Kidney tubule cell (primary cell): Measurements from ENCODE around the gene GRIFIN.
A peak's percentile ranks its signal among the peaks of the same experiment; 100 is the strongest.

Experiments
- DNase-seq: peaks from one replicate; pipeline ENCODE4 v3.0.0-alpha.2; 2018; ENCODE audit warnings: low spot score

Gene GRIFIN

GRCh38 chr7:2512713-2513112 lies 36.5 kb upstream of the GRIFIN start:
- DNase-seq, result no peak

- no peak for DNase-seq
These were observed 36.0 kb upstream of the GRIFIN start for GRCh38 chr7:2512179-2512661.

GRCh38 chr7:2511769-2512168 lies 35.6 kb upstream of the GRIFIN start:
- DNase-seq, result no peak

GRCh38 chr7:2510909-2511768 lies 34.9 kb upstream of the GRIFIN start:
- no peak for DNase-seq

GRCh38 chr7:2510130-2510776 lies 34.1 kb upstream of the GRIFIN start:
- no peak for DNase-seq

GRCh38 chr7:2509298-2509906 lies 33.2 kb upstream of the GRIFIN start:
- DNase-seq, result no peak

- peak; percentile 76 for DNase-seq
These were observed 32.4 kb upstream of the GRIFIN start for GRCh38 chr7:2508327-2509215.

GRCh38 chr7:2507917-2508306 lies 31.7 kb upstream of the GRIFIN start:
- no peak for DNase-seq

- no peak for DNase-seq
These were observed 31.2 kb upstream of the GRIFIN start for GRCh38 chr7:2507208-2507916.

GRCh38 chr7:2505401-2505800 lies 29.2 kb upstream of the GRIFIN start:
- DNase-seq, result no peak

GRCh38 chr7:2504889-2505375 lies 28.7 kb upstream of the GRIFIN start:
- no peak for DNase-seq

- DNase-seq, result no peak
These were observed 28.1 kb upstream of the GRIFIN start for GRCh38 chr7:2504128-2504888.

- DNase-seq, result no peak
These were observed 27.1 kb upstream of the GRIFIN start for GRCh38 chr7:2503056-2503941.

GRCh38 chr7:2502647-2502966 lies 26.4 kb upstream of the GRIFIN start:
- no peak for DNase-seq

- no peak for DNase-seq
These were observed 25.9 kb upstream of the GRIFIN start for GRCh38 chr7:2501947-2502646.

GRCh38 chr7:2500701-2501100 lies 24.5 kb upstream of the GRIFIN start:
- no peak for DNase-seq

- no peak for DNase-seq
These were observed 23.7 kb upstream of the GRIFIN start for GRCh38 chr7:2499719-2500430.

GRCh38 chr7:2499181-2499580 lies 23.0 kb upstream of the GRIFIN start:
- no peak for DNase-seq
